ENCODE data around the gene SLC6A8.
"Not testable (repeated sequence)": the region's sequence is repeated elsewhere in the genome, so short reads cannot be mapped to it uniquely, and the experiment has no call there.

The SLC6A8 gene

DNA sequence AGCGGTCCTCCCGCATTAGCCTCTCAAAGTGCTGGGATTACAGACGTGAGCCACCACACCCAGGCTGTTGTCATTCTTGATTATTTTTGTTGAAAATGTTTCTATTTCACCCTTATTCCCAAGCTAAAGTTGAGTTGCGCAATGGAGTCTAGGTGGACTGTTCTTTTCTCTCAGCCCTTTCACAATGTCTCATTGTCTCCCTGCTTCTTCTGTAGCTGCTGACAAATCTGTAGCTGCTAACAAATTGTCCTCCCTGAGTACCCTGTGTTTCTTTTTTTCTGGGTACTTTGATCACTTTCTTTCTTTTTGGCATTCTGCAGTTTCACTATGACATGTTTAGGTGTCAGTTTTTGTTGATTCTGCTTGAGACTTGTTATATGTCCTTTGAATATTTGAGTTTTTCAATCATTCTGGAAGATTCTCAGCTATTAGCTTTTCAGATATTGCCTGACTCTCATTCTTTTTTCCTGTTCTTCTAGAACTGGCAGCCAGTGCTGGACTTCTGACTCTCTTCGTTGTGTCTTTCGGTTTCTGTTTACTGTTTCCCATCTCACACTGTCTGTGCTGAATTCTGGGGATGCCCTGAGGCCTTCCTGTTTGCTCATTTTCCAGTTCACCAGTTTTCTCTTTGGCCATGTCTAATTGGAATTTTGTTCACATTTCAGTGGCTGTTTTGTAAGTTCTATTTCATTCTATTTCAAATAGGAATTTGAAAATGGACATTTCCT, 43.6 kb downstream of the SLC6A8 start:
- DNase-seq (ENCODE audit: low read depth, low spot score), result no peak

DNA sequence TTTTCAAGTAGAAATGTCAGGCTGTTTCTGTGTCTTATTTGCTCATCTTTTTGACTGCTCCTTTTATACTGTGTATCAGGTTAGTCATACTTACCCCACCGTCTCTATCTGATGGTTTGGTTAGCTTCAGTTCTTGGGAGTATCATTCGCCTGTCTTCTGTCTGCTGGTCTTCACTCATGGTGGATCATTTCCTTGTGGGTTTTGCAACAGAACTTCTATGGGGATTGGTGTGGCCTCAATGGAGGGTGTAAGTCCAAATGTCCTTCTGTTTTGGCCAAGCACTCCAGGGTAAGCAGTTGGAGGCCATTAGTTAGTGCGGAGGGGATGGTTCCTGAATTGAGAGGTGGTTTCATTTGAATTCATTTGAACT, 44.1 kb downstream of the SLC6A8 start:
- no peak for DNase-seq (ENCODE audit: low read depth, low spot score)

DNA sequence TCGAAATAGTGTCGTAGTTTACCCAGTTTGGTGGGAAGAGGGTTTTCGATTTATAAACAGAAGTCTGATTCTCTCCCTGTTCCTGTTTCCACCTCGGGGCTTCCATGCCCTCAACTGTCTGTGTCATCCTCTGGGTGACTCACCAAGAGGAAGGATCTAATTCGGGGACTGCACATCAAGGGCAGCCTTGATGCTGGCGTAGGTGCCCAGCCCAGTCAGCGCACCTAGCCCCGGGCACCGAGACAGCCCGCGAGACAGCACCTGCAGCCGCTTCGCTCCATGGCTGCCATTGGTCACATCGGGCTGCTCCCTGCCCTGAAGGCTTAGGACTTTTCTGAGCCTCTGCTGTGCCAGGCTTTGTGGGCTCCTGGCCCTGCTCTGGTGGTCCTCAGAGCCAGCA, 44.7 kb downstream of the SLC6A8 start:
- DNase-seq (ENCODE audit: low read depth, low spot score), result no peak

DNA sequence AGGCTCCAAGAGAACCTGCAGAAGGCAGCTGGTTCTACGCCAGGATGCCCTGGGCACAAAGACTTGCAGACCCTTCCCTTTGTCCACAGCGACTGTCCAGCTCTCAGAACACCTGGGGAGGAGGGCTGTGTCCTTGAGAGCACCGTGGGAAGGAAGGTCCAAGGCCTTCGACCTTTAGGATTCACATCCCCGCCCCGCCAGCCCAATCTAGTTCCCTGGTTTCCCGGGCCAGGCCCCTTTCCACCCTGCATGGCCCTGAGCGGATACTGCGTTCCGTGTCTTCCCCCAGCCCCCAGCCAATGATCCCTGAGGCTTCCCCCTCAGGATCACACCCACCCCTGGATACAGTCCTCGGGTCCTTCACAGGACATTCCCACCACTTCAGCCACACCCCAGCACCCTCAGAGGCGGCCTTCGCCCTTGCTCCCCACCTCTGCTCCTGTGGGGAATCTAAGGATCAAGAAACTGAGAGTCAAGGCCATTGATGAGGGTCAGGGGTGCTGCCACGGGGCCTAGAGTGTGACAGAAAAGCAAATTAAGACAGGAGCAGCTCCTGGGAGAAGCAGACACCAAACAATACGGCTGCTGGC, 46.0 kb downstream of the SLC6A8 start:
- DNase-seq (ENCODE audit: low read depth, low spot score), result no peak

DNA sequence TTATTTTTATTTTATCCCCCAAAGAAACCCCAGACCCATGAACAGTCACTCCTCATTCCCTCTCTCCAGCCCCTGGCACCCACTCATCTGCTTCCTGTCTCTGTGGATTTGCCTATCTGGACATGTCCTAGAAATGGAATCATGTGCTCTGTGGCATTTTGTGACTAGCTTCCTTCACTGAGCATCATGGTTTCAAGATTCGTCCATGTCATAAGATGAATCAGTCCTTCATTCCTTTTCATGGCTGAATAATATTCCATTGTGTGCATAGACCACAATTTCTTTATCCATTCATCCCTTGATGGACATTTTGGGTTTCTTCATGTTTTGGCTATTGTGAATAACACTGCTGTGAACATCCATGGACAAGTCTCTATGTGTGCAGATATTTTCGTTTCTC, 47.1 kb downstream of the SLC6A8 start:
- no peak for DNase-seq (ENCODE audit: low read depth, low spot score)

DNA sequence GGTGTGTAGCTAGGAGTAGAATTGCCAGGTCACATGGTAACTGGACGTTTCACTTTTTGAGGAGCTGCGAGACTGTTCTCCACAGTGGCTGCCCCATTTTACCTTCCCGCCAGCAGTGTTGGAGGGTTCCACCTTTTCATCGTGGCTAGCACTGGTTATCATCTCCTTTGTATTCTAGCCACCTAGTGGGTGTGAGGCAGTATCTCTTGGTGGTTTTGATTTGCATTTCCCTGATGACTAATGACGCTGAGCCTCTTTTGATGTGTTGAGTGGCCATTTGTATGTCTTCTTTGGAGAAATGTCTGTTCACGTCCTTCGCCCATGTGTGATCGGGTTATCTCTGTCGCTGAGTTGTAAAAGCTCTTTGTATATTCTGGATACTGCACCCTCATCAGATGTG, 47.5 kb downstream of the SLC6A8 start:
- DNase-seq (ENCODE audit: low read depth, low spot score), result no peak

DNA sequence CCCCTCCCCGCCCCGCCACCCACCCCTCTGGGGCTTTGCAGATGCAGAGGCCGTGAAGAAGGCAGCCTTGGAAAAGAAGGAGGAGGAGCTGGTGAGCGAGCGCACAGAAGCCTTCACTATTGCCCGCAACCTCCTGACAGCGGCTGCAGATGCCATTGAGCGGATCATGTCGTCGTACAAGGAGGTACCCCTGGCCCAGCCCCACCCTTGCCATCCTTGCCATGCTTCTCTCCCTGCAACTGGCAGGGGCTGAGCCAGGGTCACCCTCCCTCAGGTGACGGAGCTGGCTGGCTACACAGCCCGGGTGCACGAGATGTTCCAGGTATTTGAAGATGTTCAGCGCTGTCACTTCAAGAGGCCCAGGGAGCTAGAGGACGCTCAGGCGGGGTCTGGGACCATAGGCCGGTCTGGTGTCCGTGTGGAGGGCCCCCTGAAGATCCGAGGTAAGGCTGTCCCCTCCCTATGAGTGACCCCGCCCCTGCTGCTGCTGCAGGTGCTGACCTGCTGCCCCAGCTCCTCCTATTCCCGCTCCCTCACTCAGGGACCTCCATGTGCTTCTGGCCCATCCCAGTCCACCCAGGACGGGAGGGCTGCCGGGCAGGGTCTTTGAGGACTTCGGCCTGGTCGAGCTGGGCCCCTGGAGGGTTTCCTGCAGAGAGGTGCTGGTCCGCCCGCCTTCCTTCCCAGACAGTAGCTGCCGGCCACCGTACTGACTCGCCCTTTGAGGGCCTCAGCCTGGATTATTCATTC, 48.5 kb downstream of the SLC6A8 start:
- no peak for DNase-seq (ENCODE audit: low read depth, low spot score)

DNA sequence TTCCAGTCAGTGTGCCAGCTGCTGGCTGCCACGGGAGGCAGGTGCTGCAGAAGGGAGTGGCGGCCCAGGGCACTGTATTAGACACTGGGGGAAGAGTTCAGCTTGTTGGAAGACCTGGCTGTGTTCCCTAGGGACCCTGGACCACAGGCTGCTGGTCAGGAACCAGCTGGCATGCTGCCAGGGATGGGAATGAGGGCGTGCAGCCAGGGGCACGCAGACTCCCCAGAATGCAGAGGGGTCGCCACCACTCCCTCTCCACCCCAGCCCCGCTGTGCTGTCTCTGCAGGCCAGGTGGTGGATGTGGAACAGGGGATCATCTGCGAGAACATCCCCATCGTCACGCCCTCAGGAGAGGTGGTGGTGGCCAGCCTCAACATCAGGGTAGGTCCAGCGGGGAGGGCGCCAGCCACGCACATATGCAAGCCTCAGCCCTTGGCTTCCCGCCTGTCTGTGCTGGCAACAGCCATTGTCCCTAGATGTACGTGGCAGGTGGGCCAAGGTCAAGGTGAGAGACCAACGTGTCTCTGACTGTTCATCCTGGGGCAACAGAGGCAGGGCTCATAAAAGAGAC, 49.2 kb downstream of the SLC6A8 start:
- no peak for DNase-seq (ENCODE audit: low read depth, low spot score)

DNA sequence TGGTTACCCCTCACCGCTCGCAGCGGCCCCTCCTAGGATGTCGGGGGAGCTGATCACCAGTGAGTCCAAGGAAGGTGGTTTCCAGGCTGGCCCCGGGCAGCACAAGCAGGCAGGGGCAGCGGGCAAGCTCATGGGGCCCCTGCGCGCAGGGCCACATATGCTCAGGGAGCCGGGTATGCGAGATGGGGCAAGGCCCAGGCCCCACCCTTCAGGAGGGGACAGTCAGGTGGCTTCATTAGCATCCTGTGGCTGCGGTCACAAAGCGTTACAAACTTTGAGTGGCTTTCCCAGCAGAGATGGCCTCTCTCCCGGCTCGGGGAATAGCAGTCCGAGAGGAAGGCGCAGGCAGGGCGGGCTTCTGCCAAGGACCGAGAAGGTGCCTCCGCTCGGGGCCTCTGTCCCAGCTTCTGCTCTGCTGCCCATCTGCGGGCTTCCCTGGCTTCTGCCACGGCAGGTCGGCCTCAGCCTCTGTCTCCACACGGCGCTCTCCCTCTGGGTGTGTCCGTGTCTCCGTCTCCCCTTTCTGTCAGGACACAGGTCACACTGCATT, 50.4 kb downstream of the SLC6A8 start:
- DNase-seq (ENCODE audit: low read depth, low spot score), result no peak

DNA sequence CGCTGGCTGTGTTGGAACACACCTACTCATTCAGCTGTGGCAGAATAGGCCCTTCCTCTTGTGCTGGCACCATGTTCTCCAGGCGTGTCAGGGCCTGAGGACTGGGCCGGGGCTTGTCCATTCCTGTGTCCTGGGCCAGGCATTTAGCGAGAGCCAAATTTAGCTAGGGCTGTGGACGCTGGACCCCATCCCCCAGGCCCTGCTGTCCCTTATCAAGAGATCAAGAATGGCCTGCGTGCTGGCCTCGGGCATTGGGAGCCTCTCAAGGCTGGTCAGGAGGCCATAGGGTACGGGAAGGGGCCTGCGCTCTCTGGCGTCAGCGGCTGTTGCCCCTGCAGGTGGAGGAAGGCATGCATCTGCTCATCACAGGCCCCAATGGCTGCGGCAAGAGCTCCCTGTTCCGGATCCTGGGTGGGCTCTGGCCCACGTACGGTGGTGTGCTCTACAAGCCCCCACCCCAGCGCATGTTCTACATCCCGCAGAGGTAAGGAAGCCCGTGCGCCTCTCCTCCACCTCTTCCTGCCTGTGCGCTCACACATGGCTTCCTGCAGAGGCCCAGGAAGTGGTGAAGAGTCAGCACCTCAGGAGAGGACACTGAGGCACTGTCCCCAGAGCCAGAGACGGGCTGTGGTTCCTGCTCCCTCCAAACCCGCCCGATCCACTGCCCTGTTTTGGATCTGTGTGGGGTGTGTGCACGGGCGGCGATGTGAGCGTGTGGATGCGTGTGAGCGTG, 52.2 kb downstream of the SLC6A8 start:
- no peak for DNase-seq (ENCODE audit: low read depth, low spot score)

DNA sequence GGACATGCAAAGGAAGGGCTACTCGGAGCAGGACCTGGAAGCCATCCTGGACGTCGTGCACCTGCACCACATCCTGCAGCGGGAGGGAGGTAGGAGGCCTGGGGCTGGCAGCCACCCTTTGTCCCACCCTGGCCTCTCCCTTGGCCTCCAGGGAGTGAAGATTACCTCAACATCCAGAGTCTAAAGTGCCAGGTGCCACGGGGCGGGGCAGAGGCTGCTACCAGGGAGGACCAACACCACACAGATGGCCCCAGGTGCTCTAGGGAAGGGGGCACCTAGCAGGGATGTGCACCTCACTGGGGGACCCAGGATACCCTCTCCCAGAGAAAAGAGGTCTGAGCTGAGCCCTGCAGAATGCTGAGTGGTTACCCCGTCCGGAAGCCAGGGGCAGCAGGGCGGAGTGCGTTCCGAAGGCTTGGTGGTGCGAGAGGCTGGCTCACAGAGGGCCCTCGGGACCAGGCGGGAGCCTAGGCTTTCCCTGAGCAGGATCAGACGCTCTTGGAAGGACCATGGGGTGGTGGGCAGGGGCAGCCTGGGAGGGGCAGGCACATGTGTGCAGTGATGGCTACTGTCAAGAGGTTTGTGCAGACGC, 53.0 kb downstream of the SLC6A8 start:
- DNase-seq (ENCODE audit: low read depth, low spot score), result no peak

DNA sequence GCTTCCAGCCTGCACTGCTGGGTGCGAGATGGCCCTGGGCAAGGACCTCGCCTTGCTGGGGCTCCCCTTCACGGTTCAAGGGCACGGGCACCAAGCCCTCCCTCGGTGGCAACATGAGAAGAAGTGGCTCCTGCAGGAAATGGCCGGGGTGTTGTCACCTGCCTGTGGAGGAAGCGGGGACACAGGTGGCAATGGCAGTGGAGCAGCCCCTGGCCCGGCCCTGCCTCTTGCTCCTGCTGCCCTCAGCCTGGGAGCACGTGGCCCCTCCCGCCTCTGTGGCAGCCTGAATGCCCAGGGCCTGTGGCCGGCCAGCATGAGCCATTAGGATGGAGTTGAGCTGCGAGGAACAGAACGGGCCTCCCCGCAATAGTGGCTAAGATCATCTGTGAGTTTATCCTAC, 53.7 kb downstream of the SLC6A8 start:
- no peak for DNase-seq (ENCODE audit: low read depth, low spot score)

DNA sequence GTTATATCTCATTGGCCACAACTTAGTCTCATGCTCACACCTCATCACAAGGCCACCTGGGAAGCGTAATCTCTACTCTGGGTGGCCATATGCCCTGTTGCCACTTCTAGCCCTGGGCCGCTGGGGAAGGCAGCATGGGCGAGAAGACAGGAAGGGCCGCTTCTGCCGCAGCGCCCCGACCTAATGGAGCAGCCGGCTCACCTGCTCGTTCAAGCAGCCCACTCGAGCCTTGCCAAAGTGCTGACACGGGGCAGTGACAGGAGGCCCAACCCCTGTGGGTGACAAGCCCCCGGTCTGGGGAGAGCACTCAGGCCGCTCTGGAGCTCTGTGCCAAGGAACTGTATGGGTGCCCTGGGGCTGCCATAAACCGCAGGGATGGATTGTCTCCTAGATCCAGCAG, 54.4 kb downstream of the SLC6A8 start:
- DNase-seq (ENCODE audit: low read depth, low spot score), result not testable (repeated sequence)

DNA sequence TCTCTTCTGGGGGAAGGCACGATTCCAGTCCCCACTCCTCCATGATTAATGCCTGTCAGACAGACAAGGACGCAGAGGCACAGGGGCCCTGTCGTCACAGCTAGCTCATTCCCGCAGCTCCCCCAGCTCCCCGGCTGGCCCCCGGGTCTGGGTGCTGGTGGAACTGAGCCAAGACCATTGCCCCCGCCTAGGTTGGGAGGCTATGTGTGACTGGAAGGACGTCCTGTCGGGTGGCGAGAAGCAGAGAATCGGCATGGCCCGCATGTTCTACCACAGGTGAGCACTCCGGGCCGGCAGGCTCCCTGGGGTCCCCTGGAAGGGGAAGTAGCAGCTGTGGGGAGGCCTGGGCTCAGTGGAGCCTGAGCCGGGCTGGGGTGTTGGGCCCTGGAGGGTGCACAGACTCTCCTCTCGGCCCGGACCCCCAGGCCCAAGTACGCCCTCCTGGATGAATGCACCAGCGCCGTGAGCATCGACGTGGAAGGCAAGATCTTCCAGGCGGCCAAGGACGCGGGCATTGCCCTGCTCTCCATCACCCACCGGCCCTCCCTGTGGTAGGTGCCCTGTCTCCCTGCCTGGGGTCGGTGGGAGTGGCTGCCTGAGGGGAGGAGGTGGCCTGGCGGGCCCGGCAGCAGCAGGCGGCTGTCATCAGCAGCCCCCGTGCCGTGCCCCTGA, 55.2 kb downstream of the SLC6A8 start:
- DNase-seq (ENCODE audit: low read depth, low spot score), result not testable (repeated sequence)

DNA sequence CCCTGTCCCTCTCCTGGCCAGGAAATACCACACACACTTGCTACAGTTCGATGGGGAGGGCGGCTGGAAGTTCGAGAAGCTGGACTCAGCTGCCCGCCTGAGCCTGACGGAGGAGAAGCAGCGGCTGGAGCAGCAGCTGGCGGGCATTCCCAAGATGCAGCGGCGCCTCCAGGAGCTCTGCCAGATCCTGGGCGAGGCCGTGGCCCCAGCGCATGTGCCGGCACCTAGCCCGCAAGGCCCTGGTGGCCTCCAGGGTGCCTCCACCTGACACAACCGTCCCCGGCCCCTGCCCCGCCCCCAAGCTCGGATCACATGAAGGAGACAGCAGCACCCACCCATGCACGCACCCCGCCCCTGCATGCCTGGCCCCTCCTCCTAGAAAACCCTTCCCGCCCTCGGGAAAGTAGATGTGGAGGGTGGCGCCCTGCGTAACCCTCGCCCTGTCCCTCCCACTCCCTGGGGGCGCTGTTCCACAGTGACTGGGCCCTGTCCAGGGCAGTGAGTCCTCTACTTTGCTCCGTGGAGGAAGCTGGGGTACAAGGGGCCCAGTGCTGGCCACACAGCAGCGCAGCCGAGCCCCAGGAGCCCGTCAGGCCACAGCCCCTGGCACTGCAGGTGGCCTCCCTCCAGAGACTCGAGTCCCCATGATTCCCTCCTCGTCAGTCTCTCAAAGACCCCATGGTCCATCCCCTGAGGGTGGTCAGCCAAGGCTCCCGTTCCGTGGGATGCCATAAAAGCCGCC, 55.9 kb downstream of the SLC6A8 start:
- not testable (repeated sequence) for DNase-seq (ENCODE audit: low read depth, low spot score)

DNA sequence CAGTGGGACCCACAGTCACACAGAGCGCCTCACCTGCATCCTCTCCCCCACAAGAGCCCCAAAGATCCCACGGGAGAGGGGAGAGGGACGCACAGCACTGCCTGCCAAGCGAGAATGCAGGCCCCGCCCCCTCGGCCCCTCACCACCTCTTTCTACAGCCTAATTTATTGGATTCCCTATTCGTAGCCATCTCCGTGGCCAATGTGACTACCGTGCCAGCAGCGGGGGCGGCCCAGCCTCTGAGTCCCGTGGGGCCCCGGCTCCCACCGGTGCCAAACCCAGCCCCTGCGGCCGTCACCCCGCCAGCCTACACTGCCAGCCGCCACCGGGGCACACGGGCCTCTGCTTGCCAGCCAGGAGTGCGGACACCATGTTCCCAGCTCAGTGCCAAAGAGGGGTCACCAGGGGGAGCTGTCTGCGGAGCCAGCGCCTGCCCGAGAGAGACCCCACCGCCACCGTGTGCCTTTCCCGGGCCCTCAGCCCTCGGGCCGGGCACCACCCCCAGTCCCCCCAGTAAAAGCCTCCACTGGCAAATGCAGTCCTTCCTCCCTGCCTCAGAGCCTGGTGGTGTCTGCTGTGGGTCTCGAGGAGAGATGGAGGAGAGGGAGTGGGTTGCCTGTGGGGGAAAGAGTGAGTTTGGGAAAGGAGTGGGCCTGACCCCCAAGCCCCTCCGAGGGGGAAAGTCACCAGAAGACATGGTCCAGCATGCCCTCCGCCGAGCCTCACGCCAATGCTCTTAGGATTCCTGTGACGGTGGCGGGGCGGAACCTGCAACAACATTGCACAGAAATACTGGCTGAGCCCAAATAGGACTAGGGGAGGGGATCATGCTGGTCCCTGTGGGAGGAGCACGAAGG, 56.7 kb downstream of the SLC6A8 start:
- no peak for DNase-seq (ENCODE audit: low read depth, low spot score)

DNA sequence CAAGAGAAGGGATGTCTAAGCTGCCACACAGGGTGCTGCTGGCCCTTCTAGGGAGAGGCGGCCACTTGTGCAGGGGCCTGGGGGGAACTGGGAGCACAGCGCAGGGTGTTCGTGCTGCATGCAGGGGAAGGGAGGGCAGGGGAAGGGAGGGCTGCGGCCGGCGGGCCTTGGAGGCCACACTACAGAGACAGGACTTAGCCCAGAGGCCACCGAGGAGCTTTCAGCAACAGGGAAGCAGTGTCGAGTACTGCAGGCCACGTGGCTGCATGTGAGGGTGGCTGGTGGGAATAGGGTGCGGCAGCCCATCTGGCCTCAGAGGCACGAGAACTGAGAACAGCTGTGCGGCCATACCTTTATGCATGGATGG, 57.3 kb downstream of the SLC6A8 start:
- DNase-seq (ENCODE audit: low read depth, low spot score), result not testable (repeated sequence)

All from activated CD4-positive, CD25-positive, alpha-beta regulatory T cell treated with anti-CD3 and anti-CD28 coated beads, Interleukin-2, amount 50 U/mL, for 16 hours (primary cell).